DMS79 (cell line): ENCODE data around the gene SLFN11.
"Not testable (repeated sequence)": the region's sequence is repeated elsewhere in the genome, so short reads cannot be mapped to it uniquely, and the experiment has no call there.

Experiments used
- DNase-seq: peaks from one replicate; lab custom pipeline; 2025; lab: John Stamatoyannopoulos, UW

SLFN11 gene, protein sequence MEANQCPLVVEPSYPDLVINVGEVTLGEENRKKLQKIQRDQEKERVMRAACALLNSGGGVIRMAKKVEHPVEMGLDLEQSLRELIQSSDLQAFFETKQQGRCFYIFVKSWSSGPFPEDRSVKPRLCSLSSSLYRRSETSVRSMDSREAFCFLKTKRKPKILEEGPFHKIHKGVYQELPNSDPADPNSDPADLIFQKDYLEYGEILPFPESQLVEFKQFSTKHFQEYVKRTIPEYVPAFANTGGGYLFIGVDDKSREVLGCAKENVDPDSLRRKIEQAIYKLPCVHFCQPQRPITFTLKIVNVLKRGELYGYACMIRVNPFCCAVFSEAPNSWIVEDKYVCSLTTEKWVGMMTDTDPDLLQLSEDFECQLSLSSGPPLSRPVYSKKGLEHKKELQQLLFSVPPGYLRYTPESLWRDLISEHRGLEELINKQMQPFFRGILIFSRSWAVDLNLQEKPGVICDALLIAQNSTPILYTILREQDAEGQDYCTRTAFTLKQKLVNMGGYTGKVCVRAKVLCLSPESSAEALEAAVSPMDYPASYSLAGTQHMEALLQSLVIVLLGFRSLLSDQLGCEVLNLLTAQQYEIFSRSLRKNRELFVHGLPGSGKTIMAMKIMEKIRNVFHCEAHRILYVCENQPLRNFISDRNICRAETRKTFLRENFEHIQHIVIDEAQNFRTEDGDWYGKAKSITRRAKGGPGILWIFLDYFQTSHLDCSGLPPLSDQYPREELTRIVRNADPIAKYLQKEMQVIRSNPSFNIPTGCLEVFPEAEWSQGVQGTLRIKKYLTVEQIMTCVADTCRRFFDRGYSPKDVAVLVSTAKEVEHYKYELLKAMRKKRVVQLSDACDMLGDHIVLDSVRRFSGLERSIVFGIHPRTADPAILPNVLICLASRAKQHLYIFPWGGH

DNA sequence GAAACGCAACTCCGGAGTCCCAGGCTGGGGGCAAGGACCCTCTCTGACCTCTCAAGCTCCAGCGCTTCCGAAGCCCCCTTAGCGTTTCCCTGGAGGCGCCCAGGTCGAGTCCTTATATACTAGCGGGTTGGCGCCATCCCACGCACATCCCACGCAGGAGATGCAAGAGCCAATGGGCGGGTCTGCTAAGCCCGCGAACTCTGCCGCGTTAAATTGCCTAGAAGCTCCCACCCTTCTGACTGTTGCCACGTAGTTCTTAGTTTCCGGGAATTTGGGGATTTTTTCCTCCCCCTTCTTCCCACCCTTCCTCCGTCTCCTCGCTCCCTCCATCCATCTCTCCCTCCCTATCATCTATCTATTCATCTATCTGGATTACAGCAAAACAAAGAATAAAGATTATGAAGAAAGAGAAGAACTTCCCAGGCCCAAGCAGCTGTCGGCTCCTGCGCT is at the start of gene SLFN11:
SLFN11 (minus strand) TSS at position 88 of the 450 bp plus-strand sequence. CDS start 9,814 bp downstream, outside the sequence.
- peak; percentile 94 for DNase-seq

DNA sequence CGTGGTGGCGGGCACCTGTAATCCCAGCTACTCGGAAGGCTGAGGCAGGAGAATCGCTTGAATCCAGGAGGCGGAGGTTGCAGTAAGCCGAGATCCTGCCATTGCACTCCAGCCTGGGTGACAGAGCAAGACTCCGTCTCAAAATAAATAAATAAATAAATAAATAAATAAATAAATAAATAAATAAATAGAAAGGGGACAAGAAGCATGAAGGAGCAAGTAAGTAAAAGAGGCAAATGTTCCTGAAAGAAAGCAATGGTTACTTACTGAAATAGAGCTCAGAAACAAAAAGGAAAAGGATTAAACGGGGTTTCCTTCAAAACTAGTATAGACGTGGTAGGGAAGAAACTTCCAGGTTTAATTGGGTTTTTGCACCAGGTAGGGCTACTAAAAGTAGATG is 47.6 kb upstream of the SLFN11 start:
- DNase-seq: not testable (repeated sequence)

DNA sequence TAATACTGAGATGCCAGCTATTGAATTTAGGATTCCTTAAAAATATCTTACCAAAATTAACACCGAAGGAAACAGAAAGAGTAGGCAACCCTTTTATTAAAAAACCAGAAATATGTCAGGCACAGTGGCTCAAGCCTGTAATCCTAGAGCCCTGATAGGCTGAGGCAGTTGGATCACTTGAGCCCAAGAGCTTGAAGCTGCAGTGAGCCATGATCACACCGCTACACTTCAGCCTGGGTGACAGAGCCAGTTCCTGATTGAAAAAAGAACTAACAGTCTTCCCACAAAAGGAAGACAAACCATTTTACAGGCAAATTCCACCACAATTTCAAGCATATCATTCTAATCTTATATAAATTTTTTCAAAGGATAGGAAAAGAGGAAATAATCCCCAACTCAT is 43.2 kb upstream of the SLFN11 start:
- no peak for DNase-seq

DNA sequence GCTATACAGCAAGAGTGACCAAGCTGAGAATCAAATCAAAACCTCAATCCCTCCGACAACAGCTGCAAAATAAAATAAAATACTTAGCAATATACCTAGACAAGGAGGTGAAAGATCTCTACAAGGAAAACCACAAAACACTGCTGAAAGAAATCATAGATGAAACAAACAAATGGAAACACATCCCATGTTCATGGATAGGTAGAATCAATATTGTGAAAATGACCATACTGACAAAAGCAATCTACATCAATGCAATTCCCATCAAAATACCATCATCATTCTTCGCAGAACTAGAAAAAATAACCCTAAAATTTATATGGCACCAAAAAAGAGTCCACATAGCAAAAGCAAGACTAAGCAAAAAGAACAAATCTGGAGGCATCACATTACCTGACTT is 41.3 kb upstream of the SLFN11 start:
- not testable (repeated sequence) for DNase-seq

DNA sequence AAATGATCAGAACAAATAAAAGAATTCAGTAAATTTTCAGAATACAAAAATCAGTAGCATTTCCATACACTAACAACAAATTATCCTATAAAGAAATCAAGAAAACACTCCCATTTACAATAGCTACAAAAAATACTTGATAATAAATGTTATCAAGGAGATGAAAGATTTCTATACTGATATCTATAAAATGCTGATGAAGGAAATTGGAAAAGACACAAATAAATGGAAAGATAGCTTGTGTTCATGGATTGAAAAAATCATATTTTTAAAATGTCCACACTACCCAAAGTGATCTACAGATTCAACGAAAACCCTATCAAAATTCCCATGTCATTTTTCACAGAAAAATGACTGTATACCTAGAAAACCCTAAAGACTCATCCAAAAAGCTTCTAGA is 40.8 kb upstream of the SLFN11 start:
- no peak for DNase-seq

DNA sequence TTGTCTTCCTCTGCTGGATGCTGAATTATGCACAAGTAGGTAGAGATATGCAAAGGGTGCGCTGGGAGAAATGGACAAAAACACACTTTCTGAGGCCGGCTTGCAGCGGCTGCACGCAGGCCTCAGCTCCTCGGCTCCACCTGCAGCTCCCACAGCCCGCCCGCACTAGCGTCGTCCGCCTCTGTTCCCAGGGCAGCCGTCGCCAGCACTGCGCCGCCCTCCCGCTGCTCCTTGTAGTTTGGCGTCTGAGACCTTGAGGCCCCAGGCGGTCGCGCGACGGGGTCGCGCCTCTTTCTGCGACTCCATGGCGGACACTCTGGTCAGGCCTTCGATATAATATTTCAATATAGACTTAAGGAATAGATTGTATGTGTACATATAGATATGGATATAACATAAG is 34.1 kb upstream of the SLFN11 start:
- DNase-seq: no peak

DNA sequence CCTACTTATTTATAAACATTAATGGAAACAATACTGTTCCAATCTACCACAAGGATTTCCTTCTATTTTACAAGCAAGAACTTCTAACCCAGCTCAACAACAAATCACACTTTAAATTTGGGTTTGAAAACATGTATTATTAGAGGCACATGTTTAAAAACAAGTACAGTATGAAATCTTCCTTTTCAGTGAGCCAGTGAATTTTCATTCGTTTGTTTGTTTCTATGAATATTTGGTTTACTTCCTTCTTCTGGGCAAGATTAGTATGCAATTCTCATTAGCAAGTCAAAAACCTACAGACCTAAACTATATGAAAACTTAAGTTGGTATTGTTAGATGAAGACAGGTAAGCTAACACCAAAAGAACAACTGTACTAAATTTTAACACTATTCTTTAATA is 33.1 kb upstream of the SLFN11 start:
- no peak for DNase-seq

DNA sequence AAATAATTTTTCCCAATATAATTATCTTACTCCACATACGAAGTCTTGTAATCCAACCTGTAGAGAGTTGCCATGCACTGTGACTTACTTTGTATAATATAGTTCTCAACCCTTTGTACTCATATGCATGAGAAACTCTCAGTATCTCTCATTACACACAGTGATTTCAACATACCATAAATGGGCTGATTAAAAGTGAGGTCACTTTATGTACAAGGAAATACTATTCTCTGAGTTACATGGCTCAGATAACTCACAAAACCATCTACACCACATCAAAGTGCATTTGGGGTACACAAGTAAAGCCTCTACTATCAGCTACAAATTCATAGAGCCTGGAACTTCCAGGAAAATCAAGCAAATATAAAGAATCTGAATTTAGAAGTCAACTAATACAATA is 30.9 kb upstream of the SLFN11 start:
- no peak for DNase-seq

DNA sequence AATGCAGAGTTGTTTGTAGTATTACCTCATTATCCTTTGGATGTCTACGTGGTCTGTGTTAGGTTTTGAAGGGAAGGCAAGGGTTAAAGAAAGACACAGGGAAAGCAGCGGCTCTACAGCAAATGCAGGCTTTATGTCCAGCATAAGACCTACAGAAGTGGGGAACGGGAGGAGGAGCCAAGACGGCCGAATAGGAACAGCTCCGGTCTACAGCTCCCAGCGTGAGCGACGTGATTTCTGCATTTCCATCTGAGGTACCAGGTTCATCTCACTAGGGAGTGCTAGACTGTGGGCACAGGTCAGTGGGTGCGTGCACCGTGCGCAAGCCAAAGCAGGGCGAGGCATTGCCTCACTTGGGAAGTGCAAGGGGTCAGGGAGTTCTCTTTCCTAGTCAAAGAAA is 20.4 kb upstream of the SLFN11 start:
- DNase-seq: not testable (repeated sequence)

DNA sequence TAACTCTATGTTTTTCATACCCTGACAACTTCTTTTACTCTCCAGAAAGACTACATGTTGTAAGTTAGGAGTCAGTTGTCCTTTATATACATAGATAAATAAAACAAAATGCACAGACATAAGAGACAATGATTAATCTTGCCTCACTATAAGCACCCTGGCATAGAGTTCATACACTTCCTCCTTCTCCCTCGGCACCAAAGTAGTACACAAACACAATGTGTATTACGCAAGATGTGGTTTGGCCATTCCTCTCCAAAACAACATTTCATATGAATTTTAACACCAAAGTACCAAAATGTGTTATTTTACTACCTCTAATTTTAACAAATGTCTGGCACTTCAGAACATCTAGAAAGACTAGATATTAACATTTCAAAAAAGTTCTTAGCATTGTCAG is 17.2 kb upstream of the SLFN11 start:
- DNase-seq: no peak

DNA sequence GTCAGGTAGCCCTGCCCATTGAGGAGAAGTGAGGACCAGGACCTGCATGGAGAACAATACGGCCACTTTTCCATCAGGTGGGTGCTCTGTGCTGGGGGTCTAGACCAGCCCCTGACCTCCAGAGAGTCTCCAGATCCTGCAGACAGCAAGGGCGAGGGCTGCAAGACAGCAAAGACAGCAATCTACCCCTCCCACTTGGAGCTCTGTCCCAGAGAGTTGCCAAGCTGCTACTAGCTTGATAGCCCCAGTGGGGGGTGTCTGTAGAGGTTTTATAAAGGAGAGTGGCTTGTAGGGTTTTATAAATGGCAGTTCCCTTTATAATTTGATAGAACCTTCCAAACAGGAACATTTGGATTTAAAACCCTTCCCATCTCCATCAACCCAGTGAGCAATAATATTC is 16.7 kb upstream of the SLFN11 start:
- DNase-seq: no peak

DNA sequence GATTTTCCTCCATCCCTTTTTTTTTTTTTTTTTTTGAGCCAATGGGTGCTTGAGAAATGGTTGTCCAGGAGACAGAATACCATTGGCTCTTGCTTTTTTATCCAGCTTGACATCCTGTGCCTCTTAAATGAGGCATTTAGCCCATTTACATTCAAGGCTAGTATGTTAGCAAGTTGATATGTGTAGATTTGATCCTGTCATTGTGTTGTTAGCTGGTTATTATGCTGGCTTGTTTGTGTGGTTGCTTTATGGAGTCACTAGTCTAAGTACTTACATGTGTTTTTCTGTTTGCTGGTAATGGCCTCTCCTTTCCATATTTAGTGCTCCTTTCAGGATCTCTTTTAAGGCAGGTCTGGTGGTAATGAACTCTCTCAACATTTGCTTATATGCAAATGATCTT is 14.1 kb upstream of the SLFN11 start:
- DNase-seq: no peak

DNA sequence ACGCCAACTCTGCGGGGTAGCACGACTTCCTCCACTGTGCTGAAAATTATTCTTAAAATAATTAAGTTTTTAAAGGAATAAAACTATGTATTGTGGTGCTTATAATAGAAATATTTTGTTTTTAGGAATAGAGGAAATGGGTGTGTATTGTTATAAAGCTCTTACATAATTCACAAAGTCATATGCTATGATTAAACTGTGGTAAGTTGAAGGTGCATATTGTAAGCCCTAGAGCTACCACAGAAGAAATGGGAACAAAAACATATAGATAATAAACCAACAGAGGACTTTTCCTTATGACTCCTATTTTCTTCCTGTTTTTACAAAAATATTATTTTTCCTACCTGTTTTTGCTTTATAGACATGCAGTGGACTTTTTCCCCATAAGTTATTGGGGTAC is 4.3 kb upstream of the SLFN11 start:
- no peak for DNase-seq

DNA sequence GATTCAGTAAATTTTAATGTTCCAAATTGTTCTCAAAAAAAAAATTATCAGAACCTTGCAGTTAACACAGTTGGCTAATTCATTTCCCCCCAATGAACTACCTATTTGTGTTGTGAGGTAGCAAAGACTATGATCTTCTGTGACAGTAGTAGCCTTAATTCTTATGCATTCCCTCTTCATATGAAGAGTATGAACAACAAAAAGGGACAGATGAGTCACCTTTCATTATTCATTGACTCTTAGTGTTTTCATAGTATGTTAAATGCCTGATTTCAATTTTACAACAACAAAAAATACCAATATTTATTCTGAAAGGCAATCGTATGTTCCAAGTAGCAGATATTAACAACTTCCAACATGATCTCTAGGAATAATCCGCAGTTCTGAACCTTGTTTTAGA is 3.6 kb upstream of the SLFN11 start:
- DNase-seq: no peak

DNA sequence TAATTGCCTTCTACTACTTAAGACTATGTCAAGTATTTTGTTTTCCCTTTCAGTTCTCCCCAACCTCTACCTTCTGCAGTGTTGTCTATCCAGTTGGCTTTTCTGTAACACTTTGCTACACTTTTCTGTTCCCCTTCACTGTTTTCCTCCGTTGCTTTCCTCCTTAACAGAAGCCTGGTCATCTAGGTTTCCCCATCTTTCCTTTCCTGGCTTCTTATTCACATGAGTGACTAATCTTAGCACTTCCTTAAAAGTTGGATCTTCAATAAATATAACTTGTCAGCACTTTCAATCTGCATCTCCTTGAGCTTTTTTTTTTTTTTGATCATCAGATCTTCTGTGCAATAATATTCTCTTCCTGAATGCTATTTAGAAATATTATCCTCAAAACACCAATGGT is 2.8 kb upstream of the SLFN11 start:
- no peak for DNase-seq

DNA sequence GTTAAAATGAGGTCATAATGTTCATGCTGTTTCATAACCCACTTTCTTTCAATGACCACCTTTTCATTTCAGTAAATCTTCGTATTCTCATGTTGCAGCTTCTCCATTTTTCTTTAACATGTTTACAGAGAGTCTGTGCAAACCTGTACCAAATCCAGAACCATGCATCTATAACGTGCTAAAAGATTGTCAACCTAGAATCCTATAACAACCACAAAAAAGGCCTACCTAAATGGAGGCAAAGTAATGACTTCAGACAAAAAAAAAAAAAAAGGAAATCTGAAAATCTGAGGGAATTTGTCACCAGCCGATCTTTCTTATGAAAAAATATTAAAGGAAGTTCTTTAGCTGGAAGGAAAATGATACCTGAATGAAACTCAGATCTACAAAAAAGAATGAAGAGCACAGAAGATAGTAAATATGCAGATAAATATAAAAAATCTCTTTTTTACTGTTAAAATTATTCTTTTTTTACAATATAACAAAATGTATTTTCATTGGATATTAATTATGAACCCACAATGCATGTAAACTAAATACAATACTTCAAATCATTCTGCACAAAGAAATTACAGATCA is 1.4 kb upstream of the SLFN11 start:
- no peak for DNase-seq

DNA sequence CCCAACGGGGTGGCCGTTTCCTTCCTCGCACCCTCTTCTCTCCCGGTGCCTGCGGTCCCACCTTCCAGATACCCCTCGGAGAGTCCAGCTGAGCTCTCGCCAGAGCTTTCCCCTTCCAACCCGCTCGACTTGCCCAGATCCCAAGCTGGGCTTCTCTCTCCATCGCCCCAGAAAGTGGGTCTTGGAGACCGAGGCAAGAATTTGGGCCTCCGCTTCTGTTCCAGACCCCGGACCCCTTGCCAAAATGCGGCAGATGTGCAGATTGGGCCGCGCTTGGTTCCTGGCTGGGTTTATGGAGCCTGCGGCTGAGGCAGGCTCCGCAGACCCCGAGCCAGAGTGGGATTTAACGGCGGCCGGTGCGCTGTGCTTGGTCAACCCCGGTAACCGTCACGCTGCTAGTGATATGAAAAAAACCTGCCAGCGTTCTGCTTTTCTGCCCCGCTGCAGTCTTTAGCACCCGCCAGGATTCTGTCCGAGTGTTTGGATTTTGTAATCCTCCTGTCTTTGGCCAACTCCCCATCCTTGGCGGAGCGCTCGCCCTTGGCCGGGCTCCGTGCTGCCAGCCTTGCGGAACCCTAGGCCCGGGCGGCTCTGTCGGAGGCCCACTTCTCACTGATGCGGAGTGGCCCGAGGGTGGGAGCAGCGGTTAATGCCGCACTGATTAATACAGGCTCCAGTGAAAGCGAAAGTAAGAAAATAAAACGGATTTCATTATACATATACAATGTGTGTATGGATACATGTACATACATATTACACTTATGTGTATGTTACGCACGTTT is 754 bp upstream of the SLFN11 start:
- peak; percentile 56 for DNase-seq

DNA sequence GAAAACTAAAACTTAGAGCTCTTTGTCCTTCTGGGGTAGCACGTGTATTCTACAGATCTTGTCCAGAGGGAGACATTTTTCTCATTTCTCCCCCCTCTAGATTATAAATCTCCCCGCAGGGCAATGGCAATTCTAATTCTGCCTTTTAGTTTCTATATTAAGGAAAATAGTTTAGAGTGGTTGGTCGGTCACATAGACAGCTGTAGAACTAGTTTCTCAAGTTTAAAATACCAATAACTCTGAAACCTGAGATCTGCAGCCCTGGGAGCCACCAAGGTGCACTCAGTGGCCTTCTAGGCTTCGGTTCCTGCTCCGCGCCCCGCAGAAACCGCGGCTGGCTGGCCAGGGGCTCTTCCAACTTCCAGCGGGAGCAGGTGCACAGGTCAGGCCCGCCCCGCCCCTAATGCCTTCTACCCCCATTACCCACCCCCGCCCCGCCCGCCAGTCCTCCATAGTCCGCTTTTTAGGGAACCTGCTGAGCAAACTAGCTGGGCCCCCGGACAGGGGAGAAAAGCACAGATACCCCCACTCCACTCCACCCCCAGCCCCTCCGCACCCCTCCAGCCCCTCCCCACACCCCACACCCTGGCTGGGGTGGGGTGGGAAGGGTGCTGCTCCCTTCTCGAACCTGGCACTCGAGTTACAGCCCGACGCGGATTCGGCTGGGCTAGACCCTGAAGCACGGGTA is 431 bp downstream of the SLFN11 start:
- peak; percentile 69 for DNase-seq

DNA sequence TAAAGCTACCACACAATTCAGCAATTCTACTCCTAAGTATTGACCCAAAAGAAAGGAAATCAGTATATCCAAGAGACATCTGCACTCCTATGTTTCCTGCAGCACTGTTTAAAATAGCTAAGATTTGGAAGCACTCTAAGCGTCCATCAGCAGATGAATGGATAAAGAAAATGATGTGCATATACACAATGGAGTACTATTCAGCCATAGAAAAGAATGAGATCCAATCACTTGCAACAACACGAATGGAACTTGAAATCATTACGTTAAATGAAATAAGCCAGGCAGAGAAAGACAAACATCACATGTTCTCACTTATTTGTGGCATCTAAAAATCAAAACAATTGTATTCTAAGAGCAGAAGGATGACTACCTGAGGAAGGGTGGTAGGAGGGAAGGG is 1.5 kb downstream of the SLFN11 start:
- DNase-seq: no peak

DNA sequence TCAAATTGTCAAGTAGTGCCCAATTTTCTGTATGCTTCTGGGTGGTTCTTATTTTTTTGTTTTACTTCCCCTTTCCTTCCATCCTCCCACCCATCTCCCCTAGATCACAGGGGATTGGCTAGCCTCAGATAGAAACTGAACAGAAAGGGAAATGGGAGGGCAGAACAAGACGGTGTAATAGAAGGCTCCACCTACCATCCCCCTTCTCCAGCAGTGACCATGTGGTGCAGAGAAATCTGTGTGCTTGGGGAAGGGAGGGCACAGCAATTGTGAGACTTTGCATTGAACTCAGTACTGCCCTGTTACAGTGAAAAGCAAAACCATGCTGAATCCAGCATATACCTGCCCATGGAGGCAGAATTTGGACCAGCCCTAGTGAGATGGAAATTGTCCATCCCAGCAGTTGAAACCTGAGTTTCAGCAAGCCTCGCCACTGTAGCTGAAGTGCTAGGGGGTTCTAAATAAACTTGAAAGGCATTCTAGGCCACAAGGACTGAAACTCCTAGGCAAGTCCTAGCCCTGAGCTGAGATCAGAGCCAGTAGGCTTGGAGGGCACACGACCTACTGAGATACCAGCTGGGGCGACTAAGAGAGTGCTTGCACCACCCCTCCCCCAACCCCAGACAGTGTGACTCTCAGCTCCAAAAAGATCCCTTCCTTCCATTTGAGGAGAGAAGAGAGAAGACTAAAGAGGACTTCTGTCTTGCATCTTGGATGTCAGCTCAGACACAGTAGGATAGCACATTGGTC is 5.2 kb downstream of the SLFN11 start:
- DNase-seq: no peak

DNA sequence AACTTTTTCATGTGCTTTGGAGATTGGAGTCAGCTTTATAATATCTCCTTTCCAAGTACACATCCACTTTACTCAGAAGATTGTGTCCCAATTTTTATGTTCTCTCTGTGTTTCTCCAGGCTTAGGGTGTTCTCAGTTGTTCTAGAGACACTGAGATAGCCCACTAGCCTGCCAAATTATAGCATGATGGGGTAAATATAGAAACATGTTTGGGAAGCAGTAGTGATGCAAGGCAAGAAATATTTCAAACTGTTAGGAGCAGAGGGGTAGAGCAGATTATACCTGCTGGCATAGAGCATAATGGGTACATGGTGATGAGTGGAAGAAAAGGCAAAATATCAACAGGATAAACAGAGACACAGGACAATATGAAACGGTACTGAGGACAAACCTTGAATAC is 12.4 kb downstream of the SLFN11 start:
- no peak for DNase-seq
